ENCODE data around the gene ACOXL. TPM values are rescaled to one million over a fixed set of nuclear protein-coding genes. Genes with fewer than 3 reads are reported as not detected.

Gene ACOXL
- total and polyA plus RNA-seq, 2 donors (not counting 3 experiments of a cell fraction or from before 2014, with no cell fraction given), result not detected

DNA sequence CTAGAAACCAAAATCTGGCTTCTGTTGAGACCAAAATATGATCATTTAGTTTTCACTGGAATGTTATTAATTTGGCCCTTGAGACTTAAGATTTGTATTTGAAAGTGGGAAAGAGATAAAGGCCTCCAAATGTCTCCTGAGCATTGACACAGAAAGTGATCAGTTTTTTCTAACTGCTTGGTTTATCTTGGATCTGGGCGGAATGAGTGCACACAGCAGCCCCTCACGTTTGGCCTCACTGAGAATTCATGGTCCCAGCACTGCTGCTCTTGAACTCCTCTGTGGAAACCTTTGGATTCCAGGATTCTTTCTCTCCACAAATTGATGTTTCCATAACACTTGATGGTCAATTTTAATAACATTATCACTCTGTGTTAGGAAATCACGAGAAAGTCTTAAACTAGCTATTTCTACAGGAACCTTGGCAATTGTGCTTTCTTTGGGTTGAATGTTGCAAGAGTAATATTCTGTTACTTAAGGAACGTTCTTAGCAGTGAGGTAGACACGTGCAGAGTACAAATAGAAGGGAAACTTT, 208.1 kb downstream of the ACOXL start:
- Histone ChIP-seq H3K9ac (replicated peaks; ENCODE audit: extremely low read depth, insufficient read depth, low read length) (no peak overlapping the region), H3K79me2 (ENCODE audit: control insufficient read depth, insufficient read depth, low read length) (no peaks in the 10 kb centered on the region), H4K20me1 (replicated peaks; ENCODE audit: control insufficient read depth, extremely low read depth, insufficient read depth, low read length) (no peaks in the 10 kb centered on the region), H3K27me3 (ENCODE audit: control insufficient read depth in 2 of 2, insufficient read depth in 2 of 2, low read length in 2 of 2) (peaks cover 5 to 21% of the 10 kb centered on the region in 2 experiments), H3K36me3 (ENCODE audit: control insufficient read depth in 2 of 2, extremely low read depth in 1 of 2, insufficient read depth in 2 of 2, low read length in 2 of 2) (no peaks in the 10 kb centered on the region), H3K9me3 (replicated peaks; ENCODE audit: control insufficient read depth, insufficient read depth, low read length) (no peaks in the 10 kb centered on the region), H3K4me2 (ENCODE audit: insufficient read depth, low read length) (no peak overlapping the region), H3K4me3 (replicated peaks in 1 of 3; ENCODE audit: insufficient read depth in 1 of 3, low read depth in 1 of 3, low read length in 3 of 3) (no peak overlapping the region), H3K9me1 (replicated peaks; ENCODE audit: control insufficient read depth, extremely low read depth, insufficient read depth, low read length) (no peaks in the 10 kb centered on the region), H2AFZ (ENCODE audit: low read depth, low read length) (no peak overlapping the region), H3K27ac (ENCODE audit: insufficient read depth, low read depth, low read length) (no peak overlapping the region), H3K4me1 (ENCODE audit: control insufficient read depth, extremely low read depth, insufficient read depth, low read length) (no peaks in the 10 kb centered on the region)
- dilution Hi-C loops (cut with MboI; ENCODE audit: extremely low pct_ligation_motif_present, low sequenced_read_pairs) (no loop called here), intact Hi-C loops (cut with micrococcal nuclease) (no loop called here)
- BruUV-seq (replicated peaks), result no TSS peak
- DNase-seq (ENCODE audit: low read depth, low spot score) (no peak), FAIRE-seq (no peak)
- ChIA-PET CTCF (no interaction called here), POLR2A (no interaction called here)
- TF ChIP-seq EZH2 (IDR thresholded peaks at IDR 0.05; ENCODE audit: borderline replicate concordance, low read depth, low read length, severe bottlenecking), result no peak
- no peak for TF ChIP-seq FOS (IDR thresholded peaks at IDR 0.05; ENCODE audit: borderline replicate concordance, insufficient read depth, low read length)
- TF ChIP-seq, protein P1, sequence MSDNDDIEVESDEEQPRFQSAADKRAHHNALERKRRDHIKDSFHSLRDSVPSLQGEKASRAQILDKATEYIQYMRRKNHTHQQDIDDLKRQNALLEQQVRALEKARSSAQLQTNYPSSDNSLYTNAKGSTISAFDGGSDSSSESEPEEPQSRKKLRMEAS (IDR thresholded peaks at IDR 0.05; ENCODE audit: insufficient read depth, insufficient read length), result no peak
- no peak for TF ChIP-seq JUN (IDR thresholded peaks at IDR 0.05; ENCODE audit: borderline replicate concordance, insufficient read depth, insufficient read length, low read depth)
- no peak for TF ChIP-seq POLR2AphosphoS5 (IDR thresholded peaks at IDR 0.05; ENCODE audit: insufficient read depth, low read depth, low read length)
- TF ChIP-seq, protein P2, sequence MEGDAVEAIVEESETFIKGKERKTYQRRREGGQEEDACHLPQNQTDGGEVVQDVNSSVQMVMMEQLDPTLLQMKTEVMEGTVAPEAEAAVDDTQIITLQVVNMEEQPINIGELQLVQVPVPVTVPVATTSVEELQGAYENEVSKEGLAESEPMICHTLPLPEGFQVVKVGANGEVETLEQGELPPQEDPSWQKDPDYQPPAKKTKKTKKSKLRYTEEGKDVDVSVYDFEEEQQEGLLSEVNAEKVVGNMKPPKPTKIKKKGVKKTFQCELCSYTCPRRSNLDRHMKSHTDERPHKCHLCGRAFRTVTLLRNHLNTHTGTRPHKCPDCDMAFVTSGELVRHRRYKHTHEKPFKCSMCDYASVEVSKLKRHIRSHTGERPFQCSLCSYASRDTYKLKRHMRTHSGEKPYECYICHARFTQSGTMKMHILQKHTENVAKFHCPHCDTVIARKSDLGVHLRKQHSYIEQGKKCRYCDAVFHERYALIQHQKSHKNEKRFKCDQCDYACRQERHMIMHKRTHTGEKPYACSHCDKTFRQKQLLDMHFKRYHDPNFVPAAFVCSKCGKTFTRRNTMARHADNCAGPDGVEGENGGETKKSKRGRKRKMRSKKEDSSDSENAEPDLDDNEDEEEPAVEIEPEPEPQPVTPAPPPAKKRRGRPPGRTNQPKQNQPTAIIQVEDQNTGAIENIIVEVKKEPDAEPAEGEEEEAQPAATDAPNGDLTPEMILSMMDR (IDR thresholded peaks at IDR 0.05; ENCODE audit: extremely low read depth in 1 of 2, insufficient read depth in 1 of 2, low read depth in 1 of 2, low read length in 2 of 2), result no peak
- TF ChIP-seq MYC (IDR thresholded peaks at IDR 0.05; ENCODE audit: low read depth, low read length), result no peak
- TF ChIP-seq POLR2A (IDR thresholded peaks at IDR 0.05; ENCODE audit: low read depth, low read length), result no peak
- no peak for TF ChIP-seq GATA2 (IDR thresholded peaks at IDR 0.05; ENCODE audit: insufficient read depth, insufficient read length, low read depth, low read length)
